ENCODE measurements around the gene TIAM1. TPM values are rescaled to one million over a fixed set of nuclear protein-coding genes. Genes with fewer than 3 reads are reported as not detected.
"Not testable (repeated sequence)": the region's sequence is repeated elsewhere in the genome, so short reads cannot be mapped to it uniquely, and the experiment has no call there.

Gene TIAM1
- total RNA-seq, 1 donor from 2014 or later = 6.4 TPM

DNA sequence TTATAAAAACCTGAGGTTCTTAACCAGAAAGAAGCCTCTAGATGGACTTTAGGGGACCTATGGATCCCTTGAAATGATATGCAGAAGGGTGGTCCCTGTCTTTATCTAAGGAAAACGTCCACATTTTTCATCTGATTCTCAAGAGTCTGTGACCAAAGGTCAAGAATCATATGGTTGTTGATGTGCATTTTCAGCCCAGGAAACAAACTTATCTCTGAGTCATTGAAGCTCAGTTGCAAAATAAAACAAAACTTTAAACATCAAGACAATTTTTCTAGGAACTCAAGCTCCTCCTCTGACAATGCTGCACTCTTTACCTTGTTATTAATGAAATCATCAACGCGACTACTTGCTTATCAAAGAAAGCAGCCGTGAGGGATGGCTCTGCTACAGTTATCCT is 83.3 kb downstream of the TIAM1 start:
- ATAC-seq (no peak), DNase-seq (ENCODE audit: low spot score) (no peak)

DNA sequence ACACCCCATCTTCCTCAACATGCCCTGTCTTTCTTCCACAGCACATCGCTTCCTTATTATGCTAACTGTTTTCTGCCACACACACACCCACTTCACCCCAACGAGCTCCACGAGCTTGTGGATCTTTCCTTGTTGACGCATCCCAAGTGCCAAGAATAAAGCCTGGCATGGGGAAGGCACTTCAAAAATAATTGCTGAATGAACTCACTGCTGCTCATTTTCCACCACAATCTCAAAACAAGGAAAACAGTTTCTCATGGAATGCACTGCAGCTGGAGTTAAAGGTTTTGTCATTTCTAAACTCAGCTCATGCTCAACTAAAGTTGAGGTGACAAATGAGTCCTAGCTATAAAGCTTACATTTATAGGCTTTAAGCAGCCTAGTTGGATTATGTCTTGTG is 86.0 kb downstream of the TIAM1 start:
- ATAC-seq (no peak), DNase-seq (ENCODE audit: low spot score) (no peak)

DNA sequence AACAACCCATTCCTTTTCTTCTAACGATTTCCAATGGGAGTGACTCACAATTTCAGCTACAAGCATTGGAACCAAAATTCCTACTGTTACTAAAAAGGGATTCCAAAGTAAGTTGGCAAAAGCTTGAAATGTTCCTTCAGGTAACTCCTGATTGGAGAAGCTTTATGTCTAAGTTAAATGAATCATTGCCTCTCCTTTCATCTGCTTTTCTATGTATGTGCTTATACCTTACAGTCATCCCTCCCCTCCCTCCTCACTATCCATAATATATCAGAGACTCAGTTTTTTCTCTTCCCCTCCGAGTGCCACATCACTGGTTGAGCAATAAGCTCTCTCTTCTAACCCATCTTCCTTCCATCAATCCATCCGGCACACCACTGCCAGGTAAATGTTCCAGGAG is 86.8 kb downstream of the TIAM1 start:
- no peak for DNase-seq (ENCODE audit: low spot score)
- ATAC-seq = no peak

DNA sequence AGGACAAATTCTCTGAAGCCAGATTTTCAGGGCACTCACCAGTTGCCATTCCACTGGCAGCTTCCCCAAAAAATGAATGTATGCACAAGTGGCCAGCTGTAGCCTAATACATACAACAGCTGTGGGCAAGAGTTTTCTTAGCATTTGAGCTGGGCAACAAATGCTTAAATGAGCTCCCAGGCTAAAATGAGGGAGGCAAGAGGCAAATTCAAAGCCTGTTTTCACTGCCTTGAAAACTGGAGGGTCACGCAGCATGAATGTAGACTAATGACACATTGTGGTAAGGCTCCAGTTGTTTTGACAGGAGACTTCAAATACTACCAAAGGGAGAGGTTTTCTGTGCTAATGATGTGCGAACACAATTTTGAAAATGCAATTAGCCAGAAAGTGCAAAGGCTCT is 88.2 kb downstream of the TIAM1 start:
- DNase-seq (ENCODE audit: low spot score) (no peak), ATAC-seq (no peak)

DNA sequence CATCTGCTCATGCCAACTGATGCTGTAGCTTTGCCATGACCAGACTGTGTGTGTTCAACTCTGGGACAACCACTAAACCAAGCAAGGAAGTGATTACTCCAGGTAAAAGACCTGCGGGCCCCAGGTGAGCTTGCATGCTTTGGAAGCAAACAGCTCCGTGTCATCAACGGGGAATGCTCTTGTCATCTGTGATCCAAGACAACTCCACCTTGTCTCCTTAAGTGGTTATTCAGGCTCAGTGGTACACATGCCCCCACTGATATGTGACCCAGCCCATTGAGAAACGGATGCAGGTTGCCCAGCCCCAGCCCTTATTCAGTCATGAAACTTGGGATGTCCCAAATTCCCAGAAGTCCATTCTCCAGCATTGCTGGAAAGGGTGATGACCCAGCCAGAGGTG is 89.0 kb downstream of the TIAM1 start:
- ATAC-seq = no peak
- no peak for DNase-seq (ENCODE audit: low spot score)

DNA sequence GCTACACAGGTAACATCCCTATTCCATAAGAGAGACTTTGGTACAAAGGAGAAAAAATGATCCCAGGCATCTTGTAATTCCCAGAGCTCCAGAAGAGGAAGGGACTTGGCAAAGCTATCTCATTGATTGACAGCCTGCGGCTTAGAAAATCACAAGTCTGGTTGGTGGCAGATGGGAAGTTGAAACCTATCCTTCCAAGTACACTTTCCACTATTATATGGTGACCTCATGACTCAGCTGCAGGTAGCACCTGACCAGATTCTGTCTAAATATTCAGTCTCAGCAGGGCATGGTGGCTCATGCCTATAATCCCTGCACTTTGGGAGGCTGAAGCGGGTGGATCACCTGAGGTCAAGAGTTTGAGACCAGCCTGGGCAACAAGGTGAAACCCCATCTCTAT is 89.9 kb downstream of the TIAM1 start:
- ATAC-seq (no peak), DNase-seq (ENCODE audit: low spot score) (no peak)

DNA sequence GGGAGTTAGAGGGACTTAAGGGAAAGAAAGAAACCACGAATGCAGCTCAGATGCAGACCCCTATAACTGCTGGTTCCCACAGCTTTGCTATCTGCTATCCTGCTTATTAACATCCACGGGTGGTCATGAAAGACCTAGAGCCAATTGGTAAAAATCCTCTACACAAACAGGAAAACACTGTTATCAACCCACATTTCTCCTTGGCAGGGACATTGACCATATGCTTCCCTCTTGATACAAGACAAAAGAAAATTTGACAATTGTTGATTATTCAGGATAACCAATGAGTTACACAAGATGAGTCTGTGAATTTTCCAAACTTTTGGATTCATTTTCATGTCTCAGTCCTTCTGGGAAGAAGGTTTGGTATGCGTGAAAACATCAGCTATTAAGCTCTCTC is 90.4 kb downstream of the TIAM1 start:
- no peak for DNase-seq (ENCODE audit: low spot score)
- ATAC-seq = peak; percentile 21

DNA sequence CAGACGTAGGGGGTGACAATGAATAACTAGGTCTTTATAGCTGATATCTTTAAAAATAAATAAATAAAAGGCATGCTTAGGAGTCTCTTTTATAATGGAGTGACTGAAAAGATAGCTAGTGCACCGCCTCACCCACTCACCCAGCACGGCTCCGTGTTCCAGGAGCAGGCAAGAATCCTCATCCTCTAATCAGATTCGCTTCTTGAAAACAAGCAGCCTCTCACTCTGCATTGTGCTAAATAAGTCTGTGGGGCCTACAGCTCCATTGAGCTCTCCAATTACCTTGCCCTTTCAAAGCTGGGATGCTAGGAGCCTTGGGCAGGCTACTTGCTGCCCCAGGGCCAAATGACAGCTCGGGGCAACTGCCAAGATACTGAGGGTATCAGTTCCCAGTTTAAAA is 91.5 kb downstream of the TIAM1 start:
- DNase-seq (ENCODE audit: low spot score) (no peak), ATAC-seq (no peak)

DNA sequence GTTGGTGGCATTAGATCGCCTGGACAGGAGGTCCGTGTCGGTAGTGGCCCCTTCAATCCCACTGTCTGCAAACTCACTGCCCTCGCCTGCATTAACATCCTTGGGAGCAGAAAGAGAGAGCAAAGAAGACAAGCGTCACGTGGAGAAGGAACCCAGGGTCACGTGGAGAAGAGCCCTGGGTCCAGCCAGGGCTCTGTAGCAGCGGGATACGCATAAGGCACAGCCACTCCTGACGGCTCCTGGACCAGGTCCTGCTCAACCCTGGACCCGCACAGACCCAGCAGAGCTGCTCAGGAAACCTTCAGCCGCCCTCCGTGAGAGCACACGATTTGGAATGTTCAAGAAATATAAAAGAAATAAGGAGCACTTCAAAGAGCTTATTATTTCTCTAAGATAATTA is 92.0 kb downstream of the TIAM1 start:
- ATAC-seq = no peak
- no peak for DNase-seq (ENCODE audit: low spot score)

DNA sequence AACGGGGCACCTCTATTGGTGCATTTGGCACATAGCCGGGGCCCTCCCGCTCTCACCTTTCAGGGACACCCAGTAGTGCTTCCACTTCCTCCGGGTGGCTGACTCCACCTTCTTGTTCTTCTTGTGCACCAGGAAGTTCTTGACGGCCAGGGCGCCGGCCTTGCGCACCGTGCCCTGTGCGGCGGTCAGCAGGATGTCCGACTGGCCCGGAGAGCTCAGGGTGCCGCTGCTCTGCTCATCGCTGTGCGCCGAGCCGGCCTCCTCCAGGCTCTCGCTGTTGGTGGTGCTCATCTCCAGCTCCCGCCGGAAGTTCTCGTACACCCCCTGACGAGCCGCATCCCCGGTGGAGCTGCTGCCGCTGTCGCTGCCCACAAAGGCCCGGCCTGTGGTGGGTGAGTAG is 92.4 kb downstream of the TIAM1 start:
- ATAC-seq = no peak
- no peak for DNase-seq (ENCODE audit: low spot score)

DNA sequence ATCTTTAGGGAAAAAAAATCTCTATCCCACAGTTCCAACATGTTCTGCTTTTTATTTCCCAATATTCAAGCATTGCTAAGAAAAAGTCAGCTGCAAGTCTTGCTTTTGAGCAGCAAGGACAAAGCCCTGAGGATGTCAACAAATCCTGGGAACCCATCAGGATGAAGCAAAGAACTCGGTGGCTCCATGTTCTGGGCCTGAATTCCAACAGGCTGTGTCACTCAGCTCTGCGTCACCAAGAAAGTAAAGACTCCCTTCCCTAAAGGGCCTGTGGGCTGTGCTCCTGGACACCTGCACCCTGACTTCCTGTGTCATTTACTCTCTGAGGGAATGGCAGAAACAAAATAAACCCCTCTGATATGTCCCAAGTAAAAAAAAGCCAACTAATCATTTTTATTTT is 95.5 kb downstream of the TIAM1 start:
- ATAC-seq = no peak
- DNase-seq (ENCODE audit: low spot score) = no peak

DNA sequence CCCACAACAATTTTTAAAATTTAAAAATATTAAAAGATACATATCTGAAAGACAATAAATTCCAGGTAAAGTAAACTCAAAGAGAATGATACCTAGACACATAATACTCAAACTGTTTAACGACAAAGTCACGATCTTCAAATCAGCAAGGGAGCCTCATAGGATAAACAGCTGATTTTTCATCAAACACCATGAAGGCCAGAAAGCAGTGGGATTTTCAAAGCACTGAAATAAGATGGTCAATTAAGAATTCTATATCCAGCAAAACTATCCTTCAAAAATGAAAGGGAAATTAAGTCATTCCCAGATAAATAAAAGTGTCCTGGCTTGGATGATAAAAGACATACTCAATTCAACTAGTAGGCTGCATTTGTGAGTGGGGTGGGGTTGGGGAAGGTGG is 100.5 kb downstream of the TIAM1 start:
- DNase-seq (ENCODE audit: low spot score) (no peak), ATAC-seq (no peak)

DNA sequence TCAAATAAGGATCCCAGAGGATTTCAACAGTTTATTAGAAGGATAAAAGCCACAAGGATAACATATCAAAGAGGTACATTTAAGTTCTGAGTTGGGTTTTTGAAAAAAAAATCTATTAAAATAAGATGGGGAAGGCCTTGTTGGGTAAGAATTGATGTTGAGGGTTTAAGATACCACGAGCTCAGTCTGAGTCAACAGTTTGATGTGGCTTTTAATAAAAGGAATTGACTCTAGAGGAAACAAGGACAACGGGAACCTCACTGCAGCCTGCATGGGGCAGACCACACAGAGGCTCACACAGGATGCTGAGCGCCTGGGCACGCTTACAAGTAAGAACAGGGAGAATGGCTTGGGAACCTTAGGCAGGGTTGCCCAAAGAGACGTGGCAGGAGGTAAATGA is 107.5 kb downstream of the TIAM1 start:
- ATAC-seq (no peak), DNase-seq (ENCODE audit: low spot score) (no peak)

DNA sequence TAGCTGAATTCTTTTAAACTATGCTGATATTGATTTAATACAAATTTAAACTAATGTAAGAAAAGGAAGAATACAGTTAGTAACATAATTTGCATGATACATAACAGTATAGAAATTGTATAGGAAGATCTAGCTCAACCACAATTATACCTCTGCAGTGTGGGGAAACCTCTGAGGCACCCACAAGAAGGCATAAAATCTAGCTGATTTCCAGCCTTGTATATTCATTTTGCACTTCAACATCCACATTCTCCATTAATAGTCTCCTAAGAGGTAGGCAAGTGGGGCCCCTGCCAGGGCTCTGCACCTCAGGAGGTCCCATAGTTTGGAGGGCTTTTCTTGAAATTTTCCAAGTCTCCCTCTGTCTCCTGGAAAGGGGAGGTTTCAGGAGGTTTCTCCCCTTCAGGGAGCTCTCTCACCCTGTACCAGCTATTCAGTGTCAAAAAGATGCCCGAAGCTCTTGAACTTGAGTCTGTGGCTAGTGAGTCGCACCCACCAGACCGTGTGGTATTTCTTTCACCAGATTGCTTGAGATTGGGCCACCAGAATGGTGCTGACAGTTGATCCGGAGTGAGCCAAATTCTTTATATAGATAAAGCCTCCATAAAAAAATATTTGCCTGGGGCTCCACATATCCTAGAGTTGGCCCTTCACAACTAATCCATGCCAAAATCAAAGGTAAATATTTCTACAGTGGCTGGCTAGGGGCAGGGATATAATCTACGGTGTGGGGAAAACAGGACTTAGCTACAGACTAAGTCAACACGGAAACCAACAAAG is 108.2 kb downstream of the TIAM1 start:
- ATAC-seq (no peak), DNase-seq (ENCODE audit: low spot score) (no peak)

DNA sequence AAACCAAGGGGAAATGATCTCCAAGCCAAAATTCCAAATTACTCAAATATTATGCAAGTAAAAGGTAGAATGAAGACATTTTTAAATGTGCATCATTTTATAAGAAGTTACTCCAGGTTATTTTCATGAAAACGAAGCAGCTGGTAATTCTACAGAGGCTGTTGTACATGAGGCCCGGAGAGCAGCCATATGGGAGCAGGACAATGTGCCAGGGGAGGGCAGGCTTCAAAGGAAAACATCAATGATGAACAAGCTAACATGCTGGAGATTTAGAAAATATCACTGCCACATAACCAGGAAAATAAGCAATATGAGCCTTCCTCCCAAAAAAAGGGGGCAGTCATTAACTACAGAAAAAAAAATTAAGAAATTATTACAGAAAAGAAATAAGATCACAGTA is 109.1 kb downstream of the TIAM1 start:
- no peak for DNase-seq (ENCODE audit: low spot score)
- no peak for ATAC-seq

DNA sequence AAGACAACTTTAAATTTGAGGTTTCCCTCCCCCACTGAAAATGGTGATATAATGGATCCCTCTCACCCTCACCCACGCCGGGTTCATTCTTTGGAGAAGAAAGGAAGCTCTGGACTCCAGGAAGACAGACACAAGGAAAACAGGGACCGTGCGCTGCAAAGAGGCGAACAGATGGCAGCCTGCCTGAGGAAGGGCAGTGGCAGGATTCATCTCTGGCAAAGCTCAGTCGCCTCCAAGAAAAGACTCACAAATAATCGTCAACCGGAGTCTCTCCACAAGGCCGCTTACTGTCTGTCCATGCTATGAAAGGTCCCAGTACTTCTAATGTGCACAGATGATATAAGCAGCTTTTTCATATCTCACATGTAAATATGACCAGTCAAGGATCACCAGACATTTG is 110.3 kb downstream of the TIAM1 start:
- DNase-seq (ENCODE audit: low spot score) (no peak), ATAC-seq (no peak)

DNA sequence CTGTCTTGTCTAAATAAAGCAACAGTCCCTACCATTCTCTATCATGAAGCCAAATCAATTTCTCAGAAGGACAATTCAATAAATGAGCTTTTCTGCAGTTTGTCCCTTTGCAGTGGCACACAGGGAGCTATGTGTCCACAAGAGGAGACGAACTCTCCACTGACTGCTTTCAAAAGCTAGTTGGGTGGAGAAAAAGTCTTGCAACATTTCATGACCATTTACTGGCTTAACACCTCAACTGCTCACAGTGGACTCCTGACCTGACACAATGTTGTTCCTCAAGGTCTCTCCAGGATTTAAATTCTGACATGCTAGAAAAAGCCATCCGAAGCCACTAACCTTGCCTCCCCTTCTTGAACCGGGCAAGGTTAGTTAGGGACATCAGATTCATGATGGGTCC is 111.7 kb downstream of the TIAM1 start:
- DNase-seq (ENCODE audit: low spot score) (no peak), ATAC-seq (peak; percentile 68)

DNA sequence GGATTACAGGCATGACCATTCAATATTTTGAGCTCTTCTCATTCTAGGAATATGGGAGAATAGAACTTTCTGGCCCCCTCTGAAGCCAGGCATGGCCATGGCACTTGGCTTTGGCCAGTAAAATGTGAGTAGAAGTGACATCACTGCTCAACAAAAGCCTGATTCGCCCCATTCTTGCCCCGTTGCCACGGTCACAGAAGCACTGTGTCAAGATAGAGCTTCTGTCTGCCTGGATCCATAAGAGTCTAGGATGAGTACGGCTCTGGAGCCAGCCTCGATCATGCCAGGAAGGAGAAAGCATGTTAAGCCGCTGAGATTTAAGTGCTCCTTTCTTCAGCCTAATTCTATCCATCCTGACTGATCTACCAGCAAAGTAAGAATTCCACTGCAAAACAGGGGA is 113.1 kb downstream of the TIAM1 start:
- DNase-seq (ENCODE audit: low spot score) (no peak), ATAC-seq (no peak)

DNA sequence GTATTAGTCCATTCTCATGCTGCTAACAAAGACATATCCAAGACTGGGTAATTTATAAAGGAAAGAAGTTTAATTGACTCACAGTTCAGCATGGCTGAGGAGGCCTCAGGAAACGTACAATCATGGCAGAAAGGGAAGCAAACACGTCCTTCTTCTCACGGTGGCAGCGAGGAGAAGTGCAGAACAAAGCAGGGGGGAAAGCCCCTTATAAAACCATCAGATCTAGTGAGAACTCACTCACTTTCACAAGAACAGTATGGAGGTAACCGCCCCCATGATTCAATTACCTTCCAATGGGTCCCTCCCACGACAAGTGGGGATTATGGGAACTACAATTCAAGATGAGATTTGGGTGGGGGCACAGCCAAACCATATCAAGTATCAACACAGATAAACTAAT is 115.3 kb downstream of the TIAM1 start:
- DNase-seq (ENCODE audit: low spot score); ATAC-seq: not testable (repeated sequence)

DNA sequence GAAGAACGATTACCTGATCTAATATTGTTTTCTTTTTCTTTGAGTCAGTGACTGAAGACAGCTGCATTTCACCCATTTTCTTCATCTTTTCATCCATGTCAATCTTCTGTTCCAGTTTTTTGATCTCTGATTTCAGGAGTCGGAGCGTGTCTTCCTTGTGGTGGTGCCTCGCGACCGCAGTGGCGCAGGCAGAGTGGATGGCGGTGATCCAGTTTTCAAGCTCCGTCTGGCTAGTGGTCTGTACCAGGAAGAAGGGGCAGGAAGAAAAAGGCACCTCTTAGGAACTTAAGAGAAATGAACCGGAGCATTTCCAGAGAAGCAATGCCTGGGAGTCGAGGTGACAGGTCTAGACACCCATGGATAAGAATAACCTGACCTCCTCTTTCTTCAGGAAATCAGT is 118.3 kb downstream of the TIAM1 start:
- DNase-seq (ENCODE audit: low spot score) = no peak
- no peak for ATAC-seq

DNA sequence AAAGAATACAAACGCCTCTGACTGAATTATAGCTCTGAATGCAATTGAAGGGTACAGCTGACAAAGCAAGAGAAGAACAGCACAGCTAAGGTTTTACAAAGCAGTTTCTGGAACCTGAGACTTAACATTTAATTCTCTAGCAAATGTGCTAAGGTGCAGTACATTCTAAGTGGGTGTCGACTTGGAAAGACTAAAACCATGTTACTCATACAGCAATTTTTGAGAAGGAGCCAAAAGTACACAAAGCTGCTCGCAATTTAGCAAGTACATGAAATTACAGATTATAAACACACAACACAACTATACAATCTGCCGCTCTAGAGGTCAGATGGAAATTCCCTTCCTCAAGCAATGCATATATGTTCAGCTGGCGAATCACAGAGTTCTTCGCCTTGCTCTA is 121.9 kb downstream of the TIAM1 start:
- no peak for DNase-seq (ENCODE audit: low spot score)
- ATAC-seq = no peak

DNA sequence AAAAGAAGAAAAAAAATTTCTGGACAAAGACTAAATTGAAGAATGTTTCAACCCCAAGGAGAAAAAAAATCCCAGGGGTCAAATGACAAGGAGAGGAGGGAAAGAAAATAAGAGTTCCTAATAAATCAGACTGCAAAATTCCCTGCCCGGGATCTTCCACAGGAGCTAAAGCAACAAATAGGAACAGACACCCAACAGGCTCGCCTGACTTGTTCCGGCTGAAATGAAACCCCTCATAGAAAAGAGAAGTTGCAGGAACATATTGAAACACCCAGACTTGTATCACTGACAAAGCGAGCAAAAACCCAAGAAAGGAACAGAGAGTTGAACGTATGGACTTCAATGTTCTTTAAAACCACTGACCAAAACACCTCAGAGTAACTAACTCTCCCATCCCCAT is 123.0 kb downstream of the TIAM1 start:
- ATAC-seq (no peak), DNase-seq (ENCODE audit: low spot score) (no peak)

DNA sequence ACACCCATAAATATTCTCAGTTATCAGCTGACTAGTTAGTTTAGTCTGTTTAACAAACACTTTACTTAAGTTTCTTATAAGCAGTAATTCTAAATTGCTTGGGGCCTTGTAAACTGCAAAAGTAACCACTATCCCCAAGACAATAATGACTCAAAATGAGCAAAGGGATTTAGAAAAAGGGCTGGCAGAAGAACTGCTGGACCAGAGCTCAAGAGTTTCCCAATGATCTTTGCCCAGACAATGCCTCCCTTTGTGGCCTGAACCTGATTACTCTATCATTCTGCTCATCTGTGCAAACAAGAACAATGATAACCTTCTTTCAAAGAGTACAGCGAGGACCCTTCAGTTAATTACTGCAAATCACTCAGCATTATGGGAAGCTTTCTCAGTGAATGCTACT is 123.5 kb downstream of the TIAM1 start:
- ATAC-seq (no peak), DNase-seq (ENCODE audit: low spot score) (no peak)

Measured in left lobe of liver (tissue), 2 donors.